HCT116 (cell line): Measurements from ENCODE around the gene TMEM53. TPM values are rescaled to one million over a fixed set of nuclear protein-coding genes. Genes with fewer than 3 reads are reported as not detected.

Experiments
- ATAC-seq: fragments of 200-7000 bp; cut with Tn5 transposase; 2 replicates; pipeline ENCODE4 v1.9.1; 2020; ENCODE audit warnings: mild to moderate bottlenecking, moderate library complexity
- BruUV-seq: library from RNA; stranded (reverse); fragments of 400-500 nt; replicated peaks from 2 replicates; lab custom pipeline; 2021; lab: Mats Ljungman, UMichigan
- CTCF ChIA-PET: fragments of 300-600 bp; sonication (Branson Sonifier 250); formaldehyde crosslinking; loops from one replicate; lab custom pipeline; 2021; ENCODE audit warnings: antibody characterized with exemption; lab: Charles Lee
- POLR2A ChIA-PET: fragments of 300-600, 350-600 bp; sonication (Branson Sonifier 250); formaldehyde crosslinking; loops from one replicate; lab custom pipeline; 2021; ENCODE audit warnings: antibody characterized with exemption; lab: Charles Lee
- RAD21 ChIA-PET, 2 experiments: fragments of 300-600 bp; sonication (Branson Sonifier 250); formaldehyde crosslinking; loops; one replicate each; lab custom pipeline; 2023; ENCODE audit warnings: low total read pairs in 2 of 2; ENCODE audit not compliant: uncharacterized antibody in 2 of 2, unreplicated experiment in 2 of 2, low non-redundant PET in 1 of 2; lab: Charles Lee
- DNase-seq: peaks from one replicate; pipeline ENCODE4 v3.0.0-alpha.2; 2010; ENCODE audit warnings: low read depth, low spot score
- H2AFZ ChIP-seq: fragments of 200-600 bp; shearing (Covaris generic), sonication (generic); 2 replicates; pipeline ENCODE4 v1.6.1; 2017; ENCODE audit warnings: low read depth, mixed run types, mixed read lengths, antibody characterized with exemption, low read length; ENCODE audit not compliant: poor library complexity, severe bottlenecking
- H3K27ac ChIP-seq: 2 replicates; pipeline ENCODE4 v1.5.1; 2012; ENCODE audit warnings: low read depth, low read length
- H3K27me3 ChIP-seq: fragments of 200-600 bp; sonication (generic); 2 replicates; pipeline ENCODE4 v1.6.1; 2016; ENCODE audit warnings: mixed run types, low read length, mixed read lengths; ENCODE audit not compliant: insufficient read depth
- H3K36me3 ChIP-seq, 2 experiments: fragments of 200-500 bp in 1 of 2; fragments of 200-600 bp in 1 of 2; sonication (Bioruptor generic) in 1 of 2; sonication (generic) in 1 of 2; 2 replicates each; pipeline versions ENCODE4 v1.5.1 to v1.6.1; 2014 to 2016; ENCODE audit warnings: low read length in 2 of 2, inconsistent platforms in 1 of 2, mixed read lengths in 1 of 2, mixed run types in 1 of 2; ENCODE audit not compliant: insufficient read depth in 2 of 2, control insufficient read depth in 1 of 2
- H3K4me1 ChIP-seq, 2 experiments: fragments of 200-600 bp in 1 of 2; sonication (generic) in 1 of 2; 2 replicates each; pipeline versions ENCODE4 v1.5.1 to v1.6.1; 2012 to 2017; ENCODE audit warnings: low read length in 2 of 2, inconsistent platforms in 1 of 2, mild to moderate bottlenecking in 1 of 2, mixed read lengths in 1 of 2, mixed run types in 1 of 2, moderate library complexity in 1 of 2; ENCODE audit not compliant: insufficient read depth in 2 of 2, control insufficient read depth in 1 of 2
- H3K4me2 ChIP-seq: fragments of 200-600 bp; sonication (generic); 2 replicates; pipeline ENCODE4 v1.6.1; 2017; ENCODE audit warnings: mixed run types, low read length, mixed read lengths
- H3K4me3 ChIP-seq, 2 experiments: fragments of 200-600 bp in 1 of 2; sonication (generic) in 1 of 2; replicated peaks in 1 of 2; 2 replicates each; pipeline ENCODE4 v1.5.1; 2011 to 2016; ENCODE audit warnings: low read length in 2 of 2, control low read depth in 1 of 2, low read depth in 1 of 2, mild to moderate bottlenecking in 1 of 2, mixed read lengths in 1 of 2, mixed run types in 1 of 2
- H3K79me2 ChIP-seq: fragments of 200-600 bp; sonication (generic); 2 replicates; pipeline ENCODE4 v1.6.1; 2017; ENCODE audit warnings: mild to moderate bottlenecking, mixed run types, low read length, moderate library complexity, mixed read lengths; ENCODE audit not compliant: insufficient read depth
- H3K9ac ChIP-seq: fragments of 200-600 bp; sonication (generic); 2 replicates; pipeline ENCODE4 v1.6.1; 2016; ENCODE audit warnings: low read length, mixed read lengths
- H3K9me2 ChIP-seq: fragments of 200-600 bp; sonication (generic), shearing (Covaris generic); 2 replicates; pipeline ENCODE4 v1.6.1; 2017; ENCODE audit warnings: mixed run types, mild to moderate bottlenecking, moderate library complexity; ENCODE audit not compliant: insufficient read depth
- H3K9me3 ChIP-seq, 2 experiments: fragments of 200-500 bp in 1 of 2; fragments of 200-600 bp in 1 of 2; sonication (Bioruptor generic) in 1 of 2; sonication (generic) in 1 of 2; 2 replicates each; pipeline ENCODE4 v1.6.1; 2014 to 2017; ENCODE audit warnings: low read length in 2 of 2, mixed read lengths in 2 of 2, inconsistent platforms in 1 of 2, low read depth in 1 of 2, mild to moderate bottlenecking in 1 of 2, mixed run types in 1 of 2, moderate library complexity in 1 of 2; ENCODE audit not compliant: control insufficient read depth in 1 of 2, insufficient read depth in 1 of 2
- H4K20me1 ChIP-seq: fragments of 200-600 bp; sonication (generic), shearing (Covaris generic); 2 replicates; pipeline ENCODE4 v1.6.1; 2017; ENCODE audit warnings: mixed run types, mild to moderate bottlenecking, moderate library complexity; ENCODE audit not compliant: insufficient read depth
- CEBPB ChIP-seq: IDR thresholded peaks from 2 replicates; pipeline ENCODE4 v1.6.1; 2012; ENCODE audit warnings: low read depth
- EZH2 ChIP-seq: fragments of 200-600 bp; sonication (generic); IDR thresholded peaks from 2 replicates; pipeline ENCODE4 v1.6.1; 2017; ENCODE audit warnings: antibody characterized with exemption, mixed run types
- FOSL1 ChIP-seq: IDR thresholded peaks from 2 replicates; pipeline ENCODE4 v1.6.1; 2012; ENCODE audit warnings: low read depth
- POLR2AphosphoS5 ChIP-seq: IDR thresholded peaks from 2 replicates; pipeline ENCODE4 v1.6.1; 2011; ENCODE audit warnings: mild to moderate bottlenecking, low read depth, low read length, moderate library complexity
- SP1 ChIP-seq: IDR thresholded peaks from 2 replicates; pipeline ENCODE4 v1.6.1; 2012; ENCODE audit warnings: low read depth
- ZBTB33 ChIP-seq: IDR thresholded peaks from 2 replicates; pipeline ENCODE4 v1.6.1; 2011; ENCODE audit warnings: mild to moderate bottlenecking, low read length, moderate library complexity; ENCODE audit not compliant: insufficient replicate concordance; ENCODE audit errors: extremely low read depth
- ZFX ChIP-seq: fragments of 450-650 bp; IDR thresholded peaks from 2 replicates; pipeline ENCODE4 v1.6.1; 2017
- ZNF274 ChIP-seq: fragments of 200-500 bp; sonication (Bioruptor generic); IDR thresholded peaks from 2 replicates; pipeline ENCODE4 v1.6.1; 2014; ENCODE audit warnings: mild to moderate bottlenecking, low read depth, low read length, inconsistent platforms
- intact Hi-C: fragments of 100-400 bp; cut with micrococcal nuclease; formaldehyde crosslinking; loops from 2 replicates; pipeline ENCODE4 v1.10.0; 2022
- total RNA-seq: library from RNA; stranded (reverse); gene quantifications from one replicate; pipeline ENCODE4 v1.2.1, GENCODE V29; 2021; ENCODE audit not compliant: unreplicated experiment

Gene TMEM53
- total RNA-seq, 1 experiment from 2014 or later = 10.8 TPM

GRCh38 chr1:44625348-44625747, 48.9 kb downstream of the TMEM53 start:
- Histone ChIP-seq H2AFZ (no peak overlapping the region), H3K79me2 (no peaks in the 10 kb centered on the region), H3K4me2 (no peak overlapping the region), H3K9me3 (no peaks in the 10 kb centered on the region), H3K4me1 (no peaks in the 10 kb centered on the region; a peak in 1 of 4 replicates), H3K27ac (no peak overlapping the region), H3K27me3 (no peaks in the 10 kb centered on the region), H3K36me3 (no peaks in the 10 kb centered on the region), H4K20me1 (no peaks in the 10 kb centered on the region), H3K9me2 (no peaks in the 10 kb centered on the region), H3K9ac (no peak overlapping the region), H3K4me3 (no peak overlapping the region)
- RAD21 ChIA-PET = no interaction called here
- no peak for ATAC-seq
- CTCF ChIA-PET = no interaction called here
- TF ChIP-seq ZFX = no peak
- no peak for TF ChIP-seq SP1
- no peak for TF ChIP-seq FOSL1
- no peak for TF ChIP-seq ZNF274
- TF ChIP-seq EZH2 = no peak
- TF ChIP-seq POLR2AphosphoS5 = no peak
- TF ChIP-seq ZBTB33 = no peak
- POLR2A ChIA-PET = no interaction called here
- intact Hi-C loops = no loop called here
- DNase-seq = no peak
- BruUV-seq = no TSS peak

GRCh38 chr1:44624268-44624901, 49.9 kb downstream of the TMEM53 start:
- no peaks in the 10 kb centered on the region for H3K9me3 ChIP-seq
- no peak overlapping the region for H3K9ac ChIP-seq
- ATAC-seq (no peak), DNase-seq (no peak)
- ChIA-PET POLR2A (no interaction called here), CTCF (interaction anchor here (1.2 kb wide), 1 partner anchor 28 kb away, joined by 3 read pairs; no protein-coding TSS in a partner anchor), RAD21 (no interaction called here)
- TF ChIP-seq ZNF274 (no peak), CEBPB (no peak)
- BruUV-seq = no TSS peak
- H3K27ac ChIP-seq = no peak overlapping the region
- H3K4me1 ChIP-seq = no peaks in the 10 kb centered on the region; a peak in 1 of 4 replicates
- H4K20me1 ChIP-seq = no peaks in the 10 kb centered on the region
- H2AFZ ChIP-seq = no peak overlapping the region
- intact Hi-C loops = no loop called here
- no peaks in the 10 kb centered on the region for H3K9me2 ChIP-seq
- H3K27me3 ChIP-seq = no peaks in the 10 kb centered on the region
- no peaks in the 10 kb centered on the region for H3K36me3 ChIP-seq
- H3K79me2 ChIP-seq = no peaks in the 10 kb centered on the region
- H3K4me3 ChIP-seq = no peak overlapping the region
- no peak overlapping the region for H3K4me2 ChIP-seq
